CD14-positive monocyte (primary cell): ENCODE results near the gene ARFGAP3. TPM values are rescaled to one million over a fixed set of nuclear protein-coding genes. Genes with fewer than 3 reads are reported as not detected.

ENCODE experiments used
- DNase-seq, 3 donors: peaks; one replicate each; pipeline ENCODE4 v3.0.0-alpha.2; 2011 to 2022
- H2AFZ ChIP-seq: 2 replicates; pipeline ENCODE4 v1.6.0; 2012; ENCODE audit warnings: mild to moderate bottlenecking, low read depth, low read length, inconsistent platforms; ENCODE audit not compliant: insufficient read depth, poor library complexity, severe bottlenecking
- H3K27ac ChIP-seq, 2 donors: 1 replicate in 1 of 2; 2 replicates in 1 of 2; pipeline ENCODE4 v1.5.1; 2012 to 2013; ENCODE audit warnings: low read length in 2 of 2, control low read depth in 1 of 2, inconsistent platforms in 1 of 2, low read depth in 1 of 2, mild to moderate bottlenecking in 1 of 2
- H3K27me3 ChIP-seq, 2 donors: one replicate each; pipeline versions ENCODE4 v1.6.0 to v1.6.1; 2011 to 2013; ENCODE audit warnings: low read length in 2 of 2; ENCODE audit not compliant: control insufficient read depth in 2 of 2, insufficient read depth in 2 of 2
- H3K36me3 ChIP-seq, 2 donors: replicated peaks in 1 of 2; 1 replicate in 1 of 2; 2 replicates in 1 of 2; pipeline versions ENCODE4 v1.5.1 to v1.6.1; 2012 to 2013; ENCODE audit warnings: low read length in 2 of 2, control low read depth in 1 of 2, inconsistent platforms in 1 of 2, mild to moderate bottlenecking in 1 of 2; ENCODE audit not compliant: insufficient read depth in 2 of 2, control insufficient read depth in 1 of 2
- H3K4me1 ChIP-seq, 2 donors: 1 replicate in 1 of 2; 2 replicates in 1 of 2; pipeline versions ENCODE4 v1.5.1 to v1.6.1; 2012 to 2013; ENCODE audit warnings: low read length in 2 of 2, control low read depth in 1 of 2, inconsistent platforms in 1 of 2, mild to moderate bottlenecking in 1 of 2, moderate library complexity in 1 of 2; ENCODE audit not compliant: insufficient read depth in 2 of 2, control insufficient read depth in 1 of 2
- H3K4me2 ChIP-seq: replicated peaks from 2 replicates; pipeline ENCODE3; 2012; ENCODE audit warnings: low read length, moderate library complexity, mild to moderate bottlenecking; ENCODE audit not compliant: poor library complexity, severe bottlenecking; ENCODE audit errors: extremely low read depth
- H3K4me3 ChIP-seq, 3 experiments: fragments of 200-600 bp in 1 of 3; sonication (generic) in 1 of 3; replicated peaks in 1 of 3; 1 replicate in 2 of 3; 2 replicates in 1 of 3; pipeline ENCODE4 v1.5.1; 2011 to 2013; ENCODE audit warnings: low read length in 3 of 3, mild to moderate bottlenecking in 3 of 3, control low read depth in 2 of 3, low read depth in 2 of 3, inconsistent platforms in 1 of 3, moderate library complexity in 1 of 3
- H3K79me2 ChIP-seq: 2 replicates; pipeline ENCODE4 v1.6.0; 2012; ENCODE audit warnings: mild to moderate bottlenecking, control low read depth, inconsistent platforms, low read length, moderate library complexity; ENCODE audit not compliant: insufficient read depth
- H3K9ac ChIP-seq: 2 replicates; pipeline ENCODE4 v1.6.0; 2017; ENCODE audit warnings: low read length, mild to moderate bottlenecking; ENCODE audit not compliant: insufficient read depth, poor library complexity, severe bottlenecking
- H3K9me3 ChIP-seq, 2 donors: replicated peaks in 1 of 2; 1 replicate in 1 of 2; 2 replicates in 1 of 2; pipeline versions ENCODE4 v1.5.1 to v1.6.1; 2012 to 2013; ENCODE audit warnings: low read length in 2 of 2, control low read depth in 1 of 2; ENCODE audit not compliant: control insufficient read depth in 1 of 2, insufficient read depth in 1 of 2
- H4K20me1 ChIP-seq: 2 replicates; pipeline ENCODE4 v1.6.0; 2012; ENCODE audit warnings: mild to moderate bottlenecking, low read length, control low read depth, moderate library complexity; ENCODE audit not compliant: insufficient read depth
- H3K27ac Mint-ChIP-seq, 7 donors: one replicate each; pipeline ENCODE4 v1.8.0; 2020; ENCODE audit warnings: mild to moderate bottlenecking in 7 of 7, mixed read lengths in 7 of 7, moderate library complexity in 6 of 7, inconsistent platforms in 2 of 7
- H3K27me3 Mint-ChIP-seq, 3 donors: one replicate each; pipeline ENCODE4 v1.8.0; 2021 to 2022; ENCODE audit warnings: low read depth in 3 of 3, mild to moderate bottlenecking in 3 of 3, mixed read lengths in 3 of 3, moderate library complexity in 3 of 3, inconsistent platforms in 1 of 3
- H3K36me3 Mint-ChIP-seq, 2 donors: one replicate each; pipeline ENCODE4 v1.8.0; 2020; ENCODE audit warnings: mixed read lengths in 2 of 2, inconsistent platforms in 1 of 2, mild to moderate bottlenecking in 1 of 2
- H3K4me1 Mint-ChIP-seq: one replicate; pipeline ENCODE4 v1.8.0; 2020; ENCODE audit warnings: mild to moderate bottlenecking, mixed read lengths
- H3K4me3 Mint-ChIP-seq, 2 donors: one replicate each; pipeline ENCODE4 v1.8.0; 2020; ENCODE audit warnings: mild to moderate bottlenecking in 2 of 2, mixed read lengths in 2 of 2, moderate library complexity in 1 of 2
- H3K9me3 Mint-ChIP-seq, 7 donors: one replicate each; pipeline ENCODE4 v1.8.0; 2020 to 2022; ENCODE audit warnings: mixed read lengths in 7 of 7, mild to moderate bottlenecking in 6 of 7, moderate library complexity in 6 of 7, inconsistent platforms in 2 of 7
- CTCF ChIP-seq: fragments of 200-600 bp; IDR thresholded peaks from one replicate; pipeline ENCODE4 v1.8.0; 2022; ENCODE audit warnings: antibody characterized with exemption, mild to moderate bottlenecking
- WGBS: methylation state at CpG from one replicate; pipeline ENCODE4 v1.1.5; 2013; ENCODE audit warnings: missing lambda C conversion rate; ENCODE audit not compliant: insufficient coverage; 5-methylcytosine and 5-hydroxymethylcytosine counted together
- intact Hi-C, 2 donors: fragments of 100-400 bp; cut with micrococcal nuclease; formaldehyde crosslinking; loops; one replicate each; pipeline versions ENCODE4 v1.15.0 to v1.15.1; 2023
- polyA plus RNA-seq, 3 donors: library from polyadenylated mRNA; depleted of rRNA in 1 of 3; unstranded in 2 of 3; stranded (reverse) in 1 of 3; fragments of 300-500 nt in 2 of 3; fragments of >200 nt in 1 of 3; fragmentation: Illumina TruSeq in 2 of 3; gene quantifications; 1 replicate in 2 of 3; 2 replicates in 1 of 3; pipeline ENCODE4 v1.2.3, GENCODE V29; 2012 to 2021

Gene ARFGAP3
- polyA plus RNA-seq, 3 donors, result 22.3 to 38.7 (median 34.8) TPM

- Histone ChIP-seq H3K4me3 (no peak overlapping the region), H3K4me1 (peaks cover 42% of the 10 kb centered on the region in 2 donors), H3K9me3 (no peaks in the 10 kb centered on the region), H4K20me1 (peaks cover 16% of the 10 kb centered on the region), H3K36me3 (peaks cover 63 to 74% of the 10 kb centered on the region in 2 donors), H3K27me3 (no peaks in the 10 kb centered on the region), H3K79me2 (peaks cover 20% of the 10 kb centered on the region), H2AFZ (no peak overlapping the region), H3K27ac (no peak overlapping the region), H3K4me2 (no peak overlapping the region), H3K9ac (no peak overlapping the region)
- H3K27me3 Mint-ChIP-seq, result peaks cover 0 to 2% (median 0%) of the 10 kb centered on the region in 3 donors
- no peak overlapping the region for H3K4me3 Mint-ChIP-seq
- intact Hi-C loops, result loop anchor here in 1 of 2 donors (5.0 kb wide), 1 partner anchor 35 kb away; no protein-coding TSS in a partner anchor
- DNase-seq, result no peak
- TF ChIP-seq CTCF, result no peak
- peaks cover 46% of the 10 kb centered on the region for H3K4me1 Mint-ChIP-seq
- H3K9me3 Mint-ChIP-seq, result peaks cover 0 to 1% (median 0%) of the 10 kb centered on the region in 7 donors
- H3K27ac Mint-ChIP-seq, result no peak overlapping the region
- H3K36me3 Mint-ChIP-seq, result peaks cover 71 to 81% of the 10 kb centered on the region in 2 donors
- WGBS, result no CpG with 5 or more reads among the region's 7 CpGs
Measured at GRCh38 chr22:42887120-42887519, 30.0 kb upstream of the ARFGAP3 start.

DNA sequence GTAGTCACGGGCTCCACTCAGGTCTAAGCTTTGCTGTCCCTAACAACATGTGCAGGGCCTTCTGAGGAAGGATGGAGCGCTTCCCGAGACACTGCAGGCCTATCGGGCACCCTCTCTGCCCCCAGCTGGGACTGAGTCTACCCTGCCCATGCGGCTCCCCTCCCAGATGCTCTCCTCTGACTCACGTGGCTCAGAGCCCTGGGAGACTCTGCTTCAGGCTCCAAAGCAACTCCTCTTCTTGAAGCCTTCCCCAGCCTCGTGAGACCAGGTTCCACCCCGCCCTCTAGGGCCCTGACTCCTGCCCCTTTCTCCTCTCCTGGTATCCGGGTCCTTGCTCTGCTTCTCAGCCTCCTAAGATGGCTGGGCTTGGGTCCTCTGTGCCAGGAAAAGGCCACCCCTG is 28.4 kb upstream of the ARFGAP3 start:
- Mint-ChIP-seq H3K4me1 (peaks cover 29% of the 10 kb centered on the region), H3K4me3 (no peak overlapping the region), H3K9me3 (peaks cover 0 to 1% (median 0%) of the 10 kb centered on the region in 7 donors), H3K27ac (peak overlapping the region in 2 of 7 donors; percentile 25 to 42), H3K27me3 (no peaks in the 10 kb centered on the region), H3K36me3 (peaks cover 80 to 84% of the 10 kb centered on the region in 2 donors)
- Histone ChIP-seq H3K4me3 (no peak overlapping the region), H3K4me1 (peaks cover 25 to 26% of the 10 kb centered on the region in 2 donors), H3K9ac (no peak overlapping the region), H3K4me2 (no peak overlapping the region), H3K27ac (no peak overlapping the region), H3K9me3 (no peaks in the 10 kb centered on the region), H3K36me3 (peaks cover 79 to 85% of the 10 kb centered on the region in 2 donors), H2AFZ (no peak overlapping the region), H3K27me3 (no peaks in the 10 kb centered on the region), H3K79me2 (peaks cover 9% of the 10 kb centered on the region), H4K20me1 (peaks cover 33% of the 10 kb centered on the region)
- 97% methylated on average over 9 of the region's 9 CpGs for WGBS
- intact Hi-C loops, result loop anchor here in 1 of 2 donors (5.0 kb wide), 1 partner anchor 37 kb away; no protein-coding TSS in a partner anchor
- no peak for TF ChIP-seq CTCF
- no peak for DNase-seq
